Vagina (tissue), 2 donors: ENCODE results near the gene IL11. TPM values are rescaled to one million over a fixed set of nuclear protein-coding genes. Genes with fewer than 3 reads are reported as not detected.
"Not testable (repeated sequence)": the region's sequence is repeated elsewhere in the genome, so short reads cannot be mapped to it uniquely, and the experiment has no call there.

Experiments used
- DNase-seq, 2 donors: peaks; one replicate each; pipeline ENCODE4 v3.0.0-alpha.2; 2017; ENCODE audit errors: extremely low spot score in 2 of 2
- H3K27ac ChIP-seq: fragments of 200-600 bp; sonication (generic); one replicate; pipeline ENCODE4 v1.5.1; 2019
- H3K27me3 ChIP-seq: fragments of 200-600 bp; sonication (generic); one replicate; pipeline ENCODE4 v1.5.1; 2019
- H3K36me3 ChIP-seq, 2 donors: fragments of 200-600 bp; sonication (generic); one replicate each; pipeline ENCODE4 v1.5.1; 2017 to 2019
- H3K4me1 ChIP-seq: fragments of 200-600 bp; sonication (generic); one replicate; pipeline ENCODE4 v1.5.1; 2019
- H3K4me3 ChIP-seq, 2 donors: fragments of 200-600 bp; sonication (generic); 1 replicate in 1 of 2; 2 replicates in 1 of 2; pipeline ENCODE4 v1.5.1; 2016 to 2019
- H3K9me3 ChIP-seq: fragments of 200-600 bp; sonication (generic); one replicate; pipeline ENCODE4 v1.5.1; 2019
- POLR2A ChIP-seq, 2 donors: fragments of 450-650 bp; IDR thresholded peaks; one replicate each; pipeline ENCODE4 v1.6.1; 2017; ENCODE audit warnings: antibody characterized with exemption in 2 of 2, mild to moderate bottlenecking in 2 of 2, moderate library complexity in 2 of 2
- POLR2AphosphoS5 ChIP-seq, 2 donors: sonication (generic); formaldehyde crosslinking; IDR thresholded peaks; one replicate each; pipeline ENCODE4 v1.9.0; 2017; ENCODE audit warnings: antibody characterized with exemption in 2 of 2, mild to moderate bottlenecking in 2 of 2, low read depth in 1 of 2; ENCODE audit not compliant: insufficient read depth in 1 of 2
- intact Hi-C: fragments of 100-400 bp; cut with DNase I; formaldehyde crosslinking; loops from one replicate; pipeline ENCODE4 v1.15.1; 2023
- total RNA-seq: library from RNA; depleted of rRNA; stranded (reverse); fragments of >200 nt; gene quantifications from one replicate; pipeline ENCODE4 v1.2.3, GENCODE V29; 2016
- TF ChIP-seq, protein P1 (sequence below), 3 experiments: fragments of 450-650 bp in 2 of 3; fragments of 200-600 bp in 1 of 3; sonication (generic) in 1 of 3; IDR thresholded peaks; one replicate each; pipeline ENCODE4 v1.5.1; 2017 to 2019; ENCODE audit warnings: antibody characterized with exemption in 3 of 3, mild to moderate bottlenecking in 2 of 3, moderate library complexity in 2 of 3

The IL11 gene
- not detected for total RNA-seq

DNA sequence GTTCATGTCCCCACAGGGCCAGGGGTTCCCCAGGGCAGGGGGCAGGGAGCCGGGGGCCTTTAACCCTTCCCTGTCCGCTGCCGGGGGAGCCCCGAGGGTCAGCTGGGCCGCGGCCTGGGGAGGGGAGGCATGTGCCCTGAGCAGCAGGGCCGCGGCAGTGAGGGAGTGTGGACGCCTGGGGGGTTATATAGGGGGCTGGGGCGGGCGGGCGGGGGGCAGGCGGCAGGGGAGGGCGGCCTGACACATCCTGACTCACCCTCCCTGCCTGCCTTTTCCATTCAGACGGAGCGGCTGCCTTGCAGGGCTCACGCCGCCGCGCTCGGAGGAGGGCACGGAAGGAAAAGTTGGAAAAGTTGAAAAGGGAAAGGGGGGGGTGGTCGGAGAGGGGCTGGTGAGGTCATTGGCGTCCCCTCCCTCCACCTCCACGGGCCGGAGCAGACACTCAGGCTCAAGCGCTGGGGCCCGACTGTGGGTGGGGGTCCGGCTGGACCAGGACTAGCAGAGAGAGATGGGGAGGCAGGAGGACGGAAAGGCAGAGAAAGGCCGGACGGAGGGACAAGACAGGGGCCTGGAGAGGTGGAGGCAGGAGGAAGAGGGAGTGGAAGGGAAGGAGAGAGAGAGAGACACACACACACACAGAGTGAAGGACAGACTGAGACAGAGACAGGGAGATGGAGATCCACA is at the start of gene IL11:
Gene IL11, minus strand, starts transcription at position 159 of the 684 bp plus-strand sequence. Its CDS starts 153 bp downstream, at position 6.
- H3K27ac ChIP-seq = no peak within 1 kb of the TSS
- peaks cover 15% of the 10 kb centered on the region for H3K27me3 ChIP-seq
- no peak for DNase-seq
- intact Hi-C loops = loop anchor here (10.0 kb wide), 1 partner anchor 66 kb away; no protein-coding TSS in a partner anchor
- H3K4me3 ChIP-seq = peak within 1 kb of the TSS; percentile 20 to 38
- peaks cover 25% of the 10 kb centered on the region for H3K4me1 ChIP-seq
- no peaks in the 10 kb centered on the region for H3K36me3 ChIP-seq
- TF ChIP-seq POLR2AphosphoS5 (IDR thresholded peaks at IDR 0.05; ENCODE audit: insufficient read depth in 1 of 2, low read depth in 1 of 2) (no peak), POLR2A (IDR thresholded peaks at IDR 0.05) (no peak)
- TF ChIP-seq, protein P1, sequence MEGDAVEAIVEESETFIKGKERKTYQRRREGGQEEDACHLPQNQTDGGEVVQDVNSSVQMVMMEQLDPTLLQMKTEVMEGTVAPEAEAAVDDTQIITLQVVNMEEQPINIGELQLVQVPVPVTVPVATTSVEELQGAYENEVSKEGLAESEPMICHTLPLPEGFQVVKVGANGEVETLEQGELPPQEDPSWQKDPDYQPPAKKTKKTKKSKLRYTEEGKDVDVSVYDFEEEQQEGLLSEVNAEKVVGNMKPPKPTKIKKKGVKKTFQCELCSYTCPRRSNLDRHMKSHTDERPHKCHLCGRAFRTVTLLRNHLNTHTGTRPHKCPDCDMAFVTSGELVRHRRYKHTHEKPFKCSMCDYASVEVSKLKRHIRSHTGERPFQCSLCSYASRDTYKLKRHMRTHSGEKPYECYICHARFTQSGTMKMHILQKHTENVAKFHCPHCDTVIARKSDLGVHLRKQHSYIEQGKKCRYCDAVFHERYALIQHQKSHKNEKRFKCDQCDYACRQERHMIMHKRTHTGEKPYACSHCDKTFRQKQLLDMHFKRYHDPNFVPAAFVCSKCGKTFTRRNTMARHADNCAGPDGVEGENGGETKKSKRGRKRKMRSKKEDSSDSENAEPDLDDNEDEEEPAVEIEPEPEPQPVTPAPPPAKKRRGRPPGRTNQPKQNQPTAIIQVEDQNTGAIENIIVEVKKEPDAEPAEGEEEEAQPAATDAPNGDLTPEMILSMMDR (IDR thresholded peaks at IDR 0.05) = no peak
- no peaks in the 10 kb centered on the region for H3K9me3 ChIP-seq

DNA sequence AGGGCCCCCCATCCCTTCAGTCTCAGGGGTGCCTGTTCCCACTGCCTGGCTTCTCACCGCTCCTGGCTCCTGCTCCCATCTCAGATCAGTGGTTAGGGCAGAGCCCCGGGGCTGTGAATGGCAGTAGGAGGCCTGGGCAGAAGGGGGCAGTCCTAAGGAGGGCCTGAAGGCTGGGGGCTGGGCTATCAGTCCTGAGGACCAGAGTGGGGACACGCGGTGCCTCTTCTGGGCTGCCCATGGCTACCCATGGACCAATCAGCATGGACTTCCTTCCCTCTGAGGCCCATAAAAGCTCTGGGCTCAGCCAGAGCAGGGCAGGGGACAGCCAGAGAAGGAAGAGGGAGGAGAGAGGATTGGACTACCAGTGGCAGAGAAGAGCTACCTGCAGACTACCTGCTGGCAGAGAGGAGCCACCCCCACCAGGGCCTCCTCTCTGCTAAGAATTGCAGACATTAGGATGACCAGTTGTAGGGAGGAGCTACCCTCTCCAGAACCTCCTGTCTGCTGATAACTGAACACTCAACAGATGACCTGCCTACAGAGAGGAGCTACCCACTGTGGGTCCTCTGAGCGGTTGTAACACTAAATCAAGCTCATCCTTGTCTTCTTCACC is 49.5 kb upstream of the IL11 start:
- TF ChIP-seq POLR2AphosphoS5 (IDR thresholded peaks at IDR 0.05; ENCODE audit: insufficient read depth in 1 of 2, low read depth in 1 of 2) (no peak), POLR2A (IDR thresholded peaks at IDR 0.05) (no peak)
- TF ChIP-seq, protein P1 (IDR thresholded peaks at IDR 0.05) = no peak
- no peaks in the 10 kb centered on the region for H3K4me1 ChIP-seq
- no peaks in the 10 kb centered on the region for H3K36me3 ChIP-seq
- no peak overlapping the region for H3K27ac ChIP-seq
- no peak for DNase-seq
- H3K4me3 ChIP-seq = no peak overlapping the region
- H3K9me3 ChIP-seq = no peaks in the 10 kb centered on the region
- no peaks in the 10 kb centered on the region for H3K27me3 ChIP-seq
- intact Hi-C loops = loop anchor here (10.0 kb wide), 1 partner anchor 275 kb away; the partner anchor contains the start of gene TNNT1

DNA sequence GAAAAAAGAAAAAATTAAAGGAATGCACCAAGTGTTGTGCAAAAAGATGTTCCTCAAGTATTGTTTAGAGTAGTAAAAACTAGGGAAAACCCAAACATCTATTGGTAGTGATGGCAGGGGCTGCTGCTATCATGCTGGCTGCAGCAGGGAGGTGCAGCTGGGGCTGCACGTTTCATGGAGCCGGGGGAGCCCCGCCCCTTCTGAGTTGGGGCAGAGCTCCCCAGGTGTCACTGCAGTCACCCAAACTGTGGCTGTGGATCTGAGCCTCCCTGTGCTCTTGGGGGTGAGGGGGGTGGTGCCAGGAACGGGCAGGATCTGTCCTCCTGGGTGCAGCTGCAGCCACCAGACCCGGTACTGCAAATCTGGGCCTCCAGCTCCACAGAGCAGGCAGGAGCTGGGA is 48.8 kb upstream of the IL11 start:
- TF ChIP-seq POLR2AphosphoS5 (IDR thresholded peaks at IDR 0.05; ENCODE audit: insufficient read depth in 1 of 2, low read depth in 1 of 2) = no peak
- TF ChIP-seq, protein P1 (IDR thresholded peaks at IDR 0.05) = no peak
- TF ChIP-seq POLR2A (IDR thresholded peaks at IDR 0.05) = no peak
- Histone ChIP-seq H3K4me1 (no peaks in the 10 kb centered on the region), H3K27me3 (no peaks in the 10 kb centered on the region), H3K36me3 (no peaks in the 10 kb centered on the region), H3K9me3 (no peaks in the 10 kb centered on the region), H3K27ac (no peak overlapping the region), H3K4me3 (no peak overlapping the region)
- DNase-seq = no peak
- intact Hi-C loops = loop anchor here (10.0 kb wide), 1 partner anchor 274 kb away; the partner anchor contains the start of gene TNNT1

DNA sequence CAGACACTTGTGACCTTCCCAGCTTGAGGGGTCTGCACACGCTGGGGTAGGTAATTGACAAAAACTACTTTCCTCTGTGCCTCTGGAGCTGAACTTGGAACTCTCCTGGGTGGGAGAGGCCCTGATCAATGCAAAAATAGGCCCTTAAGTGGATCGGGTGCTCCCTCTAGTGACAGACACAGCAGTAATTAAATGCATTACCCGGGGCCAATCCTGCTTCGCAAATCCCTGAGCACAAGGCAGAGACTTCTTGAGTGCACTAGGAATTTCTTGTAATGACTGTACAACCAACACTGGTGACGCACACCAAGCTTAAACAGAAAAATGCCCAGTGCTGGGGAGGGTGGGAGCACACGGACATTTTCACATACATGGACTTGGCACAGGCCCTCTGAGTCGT is 47.9 kb upstream of the IL11 start:
- H3K9me3 ChIP-seq = no peaks in the 10 kb centered on the region
- no peaks in the 10 kb centered on the region for H3K27me3 ChIP-seq
- TF ChIP-seq, protein P1 (IDR thresholded peaks at IDR 0.05) = peak; percentile 40 to 53 (median 50)
- no peak for TF ChIP-seq POLR2A (IDR thresholded peaks at IDR 0.05)
- H3K4me3 ChIP-seq = no peak overlapping the region
- no peaks in the 10 kb centered on the region for H3K36me3 ChIP-seq
- intact Hi-C loops = loop anchor here (10.0 kb wide), 1 partner anchor 273 kb away; the partner anchor contains the start of gene TNNT1
- H3K27ac ChIP-seq = no peak overlapping the region
- DNase-seq = no peak
- H3K4me1 ChIP-seq = no peaks in the 10 kb centered on the region

DNA sequence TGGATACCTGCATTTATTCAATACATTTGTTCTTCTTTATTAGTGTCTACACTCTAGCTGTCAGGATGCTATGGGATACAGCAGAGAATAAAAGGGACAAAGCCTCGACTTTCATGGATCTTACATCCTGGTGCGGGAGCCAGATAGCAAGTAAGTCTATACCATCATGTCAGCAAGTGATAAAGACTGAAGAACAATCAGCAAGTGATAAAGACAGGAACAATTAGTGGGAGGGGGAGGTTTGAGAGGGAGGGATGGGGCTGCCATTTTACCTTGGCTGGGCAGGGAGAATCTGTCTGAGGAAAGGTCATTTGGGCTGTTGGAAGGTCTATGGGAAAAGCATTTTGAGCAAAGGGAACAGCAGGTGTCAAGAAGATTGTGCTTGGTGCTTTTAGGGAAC is 39.9 kb upstream of the IL11 start:
- no peaks in the 10 kb centered on the region for H3K27me3 ChIP-seq
- no peak overlapping the region for H3K27ac ChIP-seq
- peaks cover 26% of the 10 kb centered on the region for H3K4me1 ChIP-seq
- no peak for TF ChIP-seq POLR2A (IDR thresholded peaks at IDR 0.05)
- TF ChIP-seq POLR2AphosphoS5 (IDR thresholded peaks at IDR 0.05; ENCODE audit: insufficient read depth in 1 of 2, low read depth in 1 of 2) = no peak
- TF ChIP-seq, protein P1 (IDR thresholded peaks at IDR 0.05) = no peak
- no peak overlapping the region for H3K4me3 ChIP-seq
- intact Hi-C loops = loop anchor here (10.0 kb wide), 1 partner anchor 265 kb away; the partner anchor contains the start of gene TNNT1
- no peak for DNase-seq
- H3K36me3 ChIP-seq = peaks cover 0 to 5% of the 10 kb centered on the region in 2 donors
- no peaks in the 10 kb centered on the region for H3K9me3 ChIP-seq

DNA sequence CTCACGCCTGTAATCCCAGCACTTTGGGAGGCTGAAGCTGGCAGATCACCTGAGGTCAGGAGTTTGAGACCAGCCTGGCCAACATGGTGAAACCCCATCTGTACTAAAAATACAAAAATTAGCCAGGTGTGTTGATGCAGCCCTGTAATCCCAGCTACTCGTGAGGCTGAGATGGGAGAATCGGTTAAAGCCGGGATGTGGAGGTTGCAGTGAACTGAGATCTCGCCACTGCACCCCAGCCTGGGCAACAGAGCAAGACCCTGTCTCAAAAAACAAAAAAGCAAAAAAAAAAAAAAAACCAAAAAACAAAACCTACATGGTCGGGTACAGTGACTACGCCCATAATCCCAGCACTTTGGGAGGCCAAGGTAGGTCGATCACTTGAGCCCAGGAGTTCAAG is 38.9 kb upstream of the IL11 start:
- Histone ChIP-seq H3K27ac (peak overlapping the region; percentile 92), H3K4me1 (peaks cover 26% of the 10 kb centered on the region), H3K36me3 (peaks cover 0 to 11% of the 10 kb centered on the region in 2 donors)
- H3K27me3 ChIP-seq, H3K4me3 ChIP-seq, H3K9me3 ChIP-seq, DNase-seq: not testable (repeated sequence)
- intact Hi-C loops = loop anchor here (10.0 kb wide), 1 partner anchor 196 kb away; the partner anchor contains the start of genes ZNF524 and ZNF865
